ENCODE data around the gene CFAP300.

- TF ChIP-seq EZH2 (IDR thresholded peaks at IDR 0.05; ENCODE audit: low read length, missing control alignments) (no peak), CTCF (conservative IDR thresholded peaks at IDR 0.05 in 1 of 2, IDR thresholded peaks at IDR 0.05 in 1 of 2; ENCODE audit: low read depth in 1 of 2, low read length in 2 of 2) (no peak)
These were observed 30.2 kb upstream of the CFAP300 start for GRCh38 chr11:102017026-102017425.
